SIG-M5 (cell line): Measurements from ENCODE around the gene PSMC3.

Source experiments
- DNase-seq: peaks from one replicate; lab custom pipeline; 2025; lab: John Stamatoyannopoulos, UW

Gene PSMC3

DNA sequence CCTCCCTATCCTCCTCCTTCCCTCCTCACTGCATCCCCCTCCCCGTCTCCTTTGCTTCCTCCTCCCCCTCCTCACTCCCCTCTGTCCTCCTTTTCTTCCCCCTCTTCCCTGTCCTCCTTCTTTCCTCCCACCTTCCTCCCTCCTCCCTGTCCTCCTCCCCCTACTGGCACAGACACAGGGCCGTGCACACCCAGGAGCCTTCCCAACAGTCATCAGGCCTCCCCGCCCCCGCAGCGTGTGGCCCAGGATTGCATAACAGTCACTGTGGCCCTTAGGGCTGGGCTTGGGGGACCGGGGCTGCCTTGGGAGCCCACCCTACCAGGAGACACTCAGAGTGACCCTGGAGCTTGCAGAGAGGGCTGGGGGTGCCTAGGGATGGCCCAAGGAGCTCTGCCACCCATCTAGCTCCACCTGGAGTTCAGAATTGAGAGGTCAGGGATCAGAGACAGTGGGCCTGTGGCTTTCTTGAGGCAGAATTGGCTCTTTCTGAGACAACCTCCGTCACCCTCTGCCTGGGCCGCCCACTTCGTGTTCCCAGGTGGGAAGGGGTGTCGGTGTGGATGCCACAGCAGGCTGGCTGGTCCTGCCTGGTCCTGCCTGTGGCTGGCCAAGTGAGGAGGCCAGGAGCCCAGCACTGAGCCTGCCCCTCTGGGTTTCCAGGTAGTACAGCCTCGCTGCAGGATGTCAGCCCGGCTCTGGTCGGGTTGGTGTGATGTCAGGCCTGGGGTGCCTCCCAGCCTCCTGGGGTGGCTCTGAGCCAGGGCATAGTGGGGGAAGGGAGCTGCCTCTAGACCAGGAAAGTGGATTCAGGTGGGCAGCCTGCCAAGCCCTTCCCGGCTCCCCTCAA, 49.5 kb downstream of the PSMC3 start:
- DNase-seq = peak; percentile 13

DNA sequence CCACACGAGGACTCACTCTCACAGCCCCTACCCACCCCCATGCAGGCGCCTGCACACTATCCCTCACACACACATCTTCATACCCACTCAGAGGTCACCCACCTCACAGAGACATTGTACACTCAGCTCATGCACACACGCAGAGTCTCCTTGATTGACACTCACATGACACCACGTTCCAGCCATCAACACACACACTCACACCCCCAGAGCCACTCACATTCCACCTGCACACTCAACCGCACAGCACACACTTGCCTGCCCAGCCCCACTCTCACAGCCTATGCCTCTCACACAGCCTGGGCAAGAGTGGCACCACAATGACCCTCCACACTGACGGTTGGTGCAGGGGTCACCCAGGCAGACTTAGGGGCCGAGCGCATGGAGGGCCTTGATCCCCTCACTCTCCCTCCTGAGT, 50.1 kb downstream of the PSMC3 start:
- DNase-seq = no peak

DNA sequence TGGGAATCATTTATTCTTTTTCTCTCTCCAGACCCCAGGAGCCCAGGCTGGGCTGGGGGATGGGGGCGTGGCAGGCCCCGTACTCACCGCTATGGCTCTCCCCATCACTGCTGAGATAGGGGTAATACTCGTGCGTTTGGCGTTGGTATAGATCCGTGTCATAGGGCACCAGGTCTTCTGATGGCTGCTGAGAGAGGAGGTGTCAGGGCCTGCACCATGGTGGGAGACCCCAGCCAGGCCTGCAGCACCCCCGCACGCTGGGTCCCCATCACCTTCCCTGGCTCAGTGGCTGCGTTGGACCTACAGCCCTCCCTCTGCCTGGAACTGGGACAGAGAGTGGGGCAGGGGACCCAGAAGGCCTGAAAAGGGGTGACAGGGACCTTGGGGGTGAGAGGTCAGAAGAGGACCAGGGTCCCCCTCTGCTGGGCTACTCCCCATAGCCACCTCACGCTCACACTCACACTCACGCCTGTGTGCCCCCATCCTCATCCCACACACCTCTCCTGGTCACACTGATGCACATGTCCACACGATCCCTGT, 50.6 kb downstream of the PSMC3 start:
- DNase-seq = no peak

GRCh38 chr11:47375020-47375419, 51.2 kb downstream of the PSMC3 start:
- DNase-seq = no peak

- no peak for DNase-seq
Measured at GRCh38 chr11:47374720-47375019, 51.6 kb downstream of the PSMC3 start.

GRCh38 chr11:47373876-47374719, 52.1 kb downstream of the PSMC3 start:
- no peak for DNase-seq

- DNase-seq = no peak
Measured at GRCh38 chr11:47372422-47372821, 53.8 kb downstream of the PSMC3 start.

DNA sequence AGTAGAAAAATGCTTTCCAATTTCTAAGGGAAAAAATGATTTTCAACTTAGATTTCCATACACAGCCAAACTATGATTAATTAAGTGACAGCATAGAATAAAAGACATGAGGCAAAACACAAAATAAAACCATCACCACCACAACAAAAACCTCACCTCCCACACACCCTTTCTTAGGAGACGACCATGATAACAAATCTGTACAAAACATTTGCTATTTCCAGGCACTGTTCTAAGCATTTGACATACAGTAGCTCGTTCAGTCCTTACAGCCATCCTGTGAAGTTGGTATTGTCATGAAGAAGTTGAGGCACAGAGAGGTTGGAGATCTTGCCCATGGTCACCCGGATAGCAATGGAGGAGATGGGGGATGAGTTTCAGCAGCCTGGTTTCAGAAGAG, 56.6 kb downstream of the PSMC3 start:
- DNase-seq = no peak
